DND-41 (cell line): Measurements from ENCODE around the gene TMCC1.

ENCODE experiments used
- EZH2 ChIP-seq: IDR thresholded peaks from 3 replicates; pipeline ENCODE4 v1.6.1; 2012; ENCODE audit warnings: borderline replicate concordance, low read depth, mild to moderate bottlenecking, moderate library complexity, low read length, inconsistent platforms; ENCODE audit not compliant: severe bottlenecking
- TF ChIP-seq, protein P1 (sequence below): IDR thresholded peaks from 2 replicates; pipeline ENCODE4 v1.5.1; 2012; ENCODE audit warnings: borderline replicate concordance, low read length, moderate library complexity, mild to moderate bottlenecking; ENCODE audit not compliant: poor library complexity, severe bottlenecking; ENCODE audit errors: extremely low read depth

DNA sequence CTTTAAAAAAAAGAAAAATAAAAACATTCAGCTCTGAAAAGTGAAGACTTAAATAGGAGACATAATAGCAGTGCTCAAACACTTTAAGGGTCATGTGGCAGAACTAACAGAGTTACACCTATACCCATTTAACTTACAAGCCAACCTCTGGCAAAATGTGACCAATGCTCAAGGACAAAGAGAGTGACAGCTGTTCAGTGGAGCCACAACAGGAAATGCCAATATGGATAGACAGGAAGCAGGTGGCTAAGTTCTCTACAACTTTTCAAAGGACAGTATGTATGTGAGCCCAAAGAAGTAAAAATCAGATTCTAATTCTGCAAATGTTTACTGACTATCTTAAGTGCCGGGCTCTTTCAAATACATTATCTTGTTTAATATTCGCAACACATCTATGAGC is 3.4 kb downstream of the TMCC1 start:
- TF ChIP-seq, protein P1, sequence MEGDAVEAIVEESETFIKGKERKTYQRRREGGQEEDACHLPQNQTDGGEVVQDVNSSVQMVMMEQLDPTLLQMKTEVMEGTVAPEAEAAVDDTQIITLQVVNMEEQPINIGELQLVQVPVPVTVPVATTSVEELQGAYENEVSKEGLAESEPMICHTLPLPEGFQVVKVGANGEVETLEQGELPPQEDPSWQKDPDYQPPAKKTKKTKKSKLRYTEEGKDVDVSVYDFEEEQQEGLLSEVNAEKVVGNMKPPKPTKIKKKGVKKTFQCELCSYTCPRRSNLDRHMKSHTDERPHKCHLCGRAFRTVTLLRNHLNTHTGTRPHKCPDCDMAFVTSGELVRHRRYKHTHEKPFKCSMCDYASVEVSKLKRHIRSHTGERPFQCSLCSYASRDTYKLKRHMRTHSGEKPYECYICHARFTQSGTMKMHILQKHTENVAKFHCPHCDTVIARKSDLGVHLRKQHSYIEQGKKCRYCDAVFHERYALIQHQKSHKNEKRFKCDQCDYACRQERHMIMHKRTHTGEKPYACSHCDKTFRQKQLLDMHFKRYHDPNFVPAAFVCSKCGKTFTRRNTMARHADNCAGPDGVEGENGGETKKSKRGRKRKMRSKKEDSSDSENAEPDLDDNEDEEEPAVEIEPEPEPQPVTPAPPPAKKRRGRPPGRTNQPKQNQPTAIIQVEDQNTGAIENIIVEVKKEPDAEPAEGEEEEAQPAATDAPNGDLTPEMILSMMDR: no peak
- TF ChIP-seq EZH2: no peak
